Dedifferentiated amniotic fluid mesenchymal stem cell (primary cell): ENCODE results near the gene STH.
"Not testable (repeated sequence)": the region's sequence is repeated elsewhere in the genome, so short reads cannot be mapped to it uniquely, and the experiment has no call there.

Experiments
- DNase-seq: peaks from one replicate; pipeline ENCODE4 v3.0.0-alpha.2; 2016; ENCODE audit errors: extremely low spot score

STH gene

GRCh38 chr17:45998987-45999899 lies at the start of gene STH:
Gene STH (plus strand): TSS chr17:45999250. CDS start chr17:45999280, 30 bp downstream.
- DNase-seq, result no peak

DNA sequence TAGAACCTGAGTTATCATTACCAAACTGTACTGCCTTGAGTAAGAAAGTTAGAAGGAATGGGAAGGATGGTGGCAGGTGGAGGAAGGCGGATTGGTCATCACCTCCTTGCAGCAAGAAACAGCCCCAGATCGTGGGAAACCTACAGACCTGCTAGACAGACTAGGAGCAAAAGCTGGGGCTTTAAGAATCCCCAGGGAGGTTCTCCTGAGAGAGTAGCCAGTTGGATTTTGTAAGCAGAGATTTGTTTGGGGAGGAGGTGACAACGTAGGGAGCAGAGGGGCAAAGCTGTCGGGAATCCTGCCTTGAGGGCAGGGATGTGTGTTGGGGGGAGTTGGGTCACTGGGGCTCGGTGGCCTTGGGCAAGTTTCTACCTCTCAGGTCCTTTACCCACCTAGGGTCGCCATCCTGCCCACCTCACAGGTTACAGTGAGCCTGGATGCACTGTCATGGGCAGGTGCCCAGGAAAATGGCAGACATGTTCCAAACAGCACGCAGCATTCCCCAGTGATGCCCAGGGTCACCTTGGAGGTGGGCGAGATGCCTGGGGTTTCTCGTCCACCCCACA lies 49.2 kb upstream of the STH start:
- DNase-seq, result no peak

DNA sequence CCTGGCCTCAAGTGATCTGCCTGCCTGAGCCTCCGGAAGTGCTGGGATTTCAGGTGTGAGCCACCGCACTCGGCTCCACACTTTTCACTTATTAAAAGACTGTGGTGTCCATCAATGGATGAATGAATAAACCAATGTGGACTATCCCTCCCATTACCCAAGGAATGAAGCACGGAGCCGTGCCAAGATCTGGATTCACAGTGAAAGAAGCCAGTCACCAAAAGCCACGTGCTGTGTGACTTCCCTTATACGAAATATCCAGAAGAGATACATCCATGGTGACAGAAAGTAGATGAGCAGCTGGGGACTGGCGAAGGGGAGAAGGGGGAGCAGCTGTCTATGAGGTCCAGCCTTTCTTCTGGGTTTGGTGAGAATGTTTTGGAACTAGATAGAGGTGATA lies 48.2 kb upstream of the STH start:
- DNase-seq, result no peak

- no peak for DNase-seq
These were observed 47.6 kb upstream of the STH start for GRCh38 chr17:45951403-45951802.

- DNase-seq, result no peak
These were observed 47.1 kb upstream of the STH start for GRCh38 chr17:45951941-45952340.

GRCh38 chr17:45952814-45953320 lies 46.2 kb upstream of the STH start:
- DNase-seq, result no peak

DNA sequence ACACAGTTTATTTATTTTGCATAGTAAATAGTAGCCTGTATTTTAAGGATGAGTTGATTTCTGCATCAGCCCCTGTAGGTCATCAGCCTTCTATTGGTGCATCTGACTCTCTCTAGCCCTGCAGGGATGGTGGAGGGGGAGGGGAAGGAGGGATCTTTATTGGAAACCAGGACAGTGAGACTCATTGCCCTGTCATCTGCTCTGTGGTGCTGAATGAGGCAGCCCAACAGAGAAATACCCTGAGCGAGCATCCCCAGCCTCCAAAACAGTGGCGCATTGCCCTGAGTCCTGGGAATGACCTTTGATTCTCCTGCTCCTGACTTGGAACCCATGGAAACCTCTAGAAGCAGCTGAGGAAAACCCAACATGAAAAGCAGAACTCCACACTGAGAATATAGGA lies 45.5 kb upstream of the STH start:
- DNase-seq, result no peak

DNA sequence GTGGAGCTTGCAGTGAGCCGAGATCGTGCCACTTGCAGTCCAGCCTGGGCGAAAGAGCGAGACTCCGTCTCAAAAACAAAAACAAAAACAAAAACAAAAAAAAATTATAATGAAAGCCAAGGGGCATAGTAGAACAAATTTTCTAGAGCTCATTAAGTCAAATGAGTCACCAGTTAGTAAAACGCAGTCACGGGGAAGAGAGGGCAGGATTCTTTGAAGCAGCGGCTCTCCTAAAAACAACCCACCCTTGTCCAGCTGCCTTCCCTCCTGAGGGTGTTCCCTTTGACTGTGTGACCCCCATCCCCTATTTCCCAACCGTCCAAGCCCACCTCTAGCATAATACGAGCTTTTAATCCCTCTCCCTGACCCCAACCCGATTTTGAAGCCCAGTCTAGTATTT lies 44.1 kb upstream of the STH start:
- no peak for DNase-seq

- no peak for DNase-seq
These were observed 43.7 kb upstream of the STH start for GRCh38 chr17:45955326-45955725.

DNA sequence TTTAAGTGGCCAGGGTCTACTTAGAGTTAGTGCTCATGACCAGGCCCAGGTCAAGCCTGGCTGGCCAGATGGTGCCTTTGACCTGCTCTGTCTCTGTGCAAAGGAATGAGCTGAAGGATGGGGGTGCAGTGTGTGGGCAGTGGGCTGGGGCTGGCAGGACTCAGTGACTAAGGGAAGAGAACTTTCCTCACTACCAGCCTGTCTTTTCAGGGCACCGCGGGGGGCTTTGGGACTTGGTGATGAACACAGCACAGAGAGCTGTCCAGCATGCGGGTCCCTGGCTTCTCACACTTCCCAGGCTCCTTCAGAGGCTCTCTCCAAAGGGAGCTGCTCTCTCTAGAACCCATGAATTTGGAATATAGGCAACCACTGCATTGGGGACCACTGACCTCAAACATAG lies 43.0 kb upstream of the STH start:
- DNase-seq, result no peak

- not testable (repeated sequence) for DNase-seq
These were observed 42.3 kb upstream of the STH start for GRCh38 chr17:45956746-45957145.

DNA sequence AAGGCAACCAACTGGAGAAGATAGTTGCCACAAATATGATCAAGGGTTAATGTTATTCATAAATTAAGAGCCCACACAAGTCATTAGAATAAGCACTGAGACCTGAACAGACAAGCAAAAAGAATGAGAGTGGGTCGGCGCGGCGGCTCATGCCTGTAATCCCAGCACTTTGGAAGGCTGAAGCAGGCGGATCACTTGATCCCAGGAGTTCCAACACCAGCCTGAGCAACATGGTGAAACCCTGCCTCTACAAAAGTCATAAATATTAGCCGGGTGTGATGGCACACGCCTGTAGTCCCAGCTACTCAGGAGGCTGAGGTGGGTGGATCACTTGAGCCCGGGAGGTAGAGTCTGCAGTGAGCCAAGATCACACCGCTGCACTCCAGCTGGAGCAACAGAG lies 40.7 kb upstream of the STH start:
- no peak for DNase-seq

GRCh38 chr17:45958994-45959665 lies 39.9 kb upstream of the STH start:
- DNase-seq, result no peak

GRCh38 chr17:45960311-45960710 lies 38.7 kb upstream of the STH start:
- no peak for DNase-seq

DNA sequence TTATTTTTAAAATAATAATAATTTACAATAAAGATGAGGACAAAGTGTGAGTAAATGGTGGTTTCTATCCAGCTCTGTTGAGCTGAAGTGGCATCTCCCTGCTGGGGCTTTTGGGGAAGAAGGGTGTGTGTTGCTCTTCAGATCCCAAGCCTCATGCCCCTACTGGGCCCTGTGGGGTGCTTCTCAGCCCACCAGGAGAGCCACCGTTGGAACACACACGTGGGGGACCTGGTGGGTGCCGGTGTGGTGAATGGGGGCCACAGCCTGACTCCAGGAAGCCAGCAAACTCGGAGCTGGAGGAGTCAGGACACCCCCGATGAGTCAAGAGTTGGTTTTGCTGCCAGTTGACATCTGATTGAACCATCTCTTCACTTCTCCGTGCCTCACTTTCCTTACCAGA lies 37.8 kb upstream of the STH start:
- DNase-seq, result no peak

DNA sequence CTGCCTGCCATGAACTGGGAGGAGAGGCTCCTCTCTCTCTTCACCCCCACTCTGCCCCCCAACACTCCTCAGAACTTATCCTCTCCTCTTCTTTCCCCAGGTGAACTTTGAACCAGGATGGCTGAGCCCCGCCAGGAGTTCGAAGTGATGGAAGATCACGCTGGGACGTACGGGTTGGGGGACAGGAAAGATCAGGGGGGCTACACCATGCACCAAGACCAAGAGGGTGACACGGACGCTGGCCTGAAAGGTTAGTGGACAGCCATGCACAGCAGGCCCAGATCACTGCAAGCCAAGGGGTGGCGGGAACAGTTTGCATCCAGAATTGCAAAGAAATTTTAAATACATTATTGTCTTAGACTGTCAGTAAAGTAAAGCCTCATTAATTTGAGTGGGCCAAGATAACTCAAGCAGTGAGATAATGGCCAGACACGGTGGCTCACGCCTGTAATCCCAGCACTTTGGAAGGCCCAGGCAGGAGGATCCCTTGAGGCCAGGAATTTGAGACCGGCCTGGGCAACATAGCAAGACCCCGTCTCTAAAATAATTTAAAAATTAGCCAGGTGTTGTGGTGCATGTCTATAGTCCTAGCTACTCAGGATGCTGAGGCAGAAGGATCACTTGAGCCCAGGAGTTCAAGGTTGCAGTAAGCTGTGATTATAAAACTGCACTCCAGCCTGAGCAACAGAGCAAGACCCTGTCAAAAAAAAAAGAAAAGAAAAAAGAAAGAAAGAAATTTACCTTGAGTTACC lies 36.7 kb upstream of the STH start:
- no peak for DNase-seq

DNA sequence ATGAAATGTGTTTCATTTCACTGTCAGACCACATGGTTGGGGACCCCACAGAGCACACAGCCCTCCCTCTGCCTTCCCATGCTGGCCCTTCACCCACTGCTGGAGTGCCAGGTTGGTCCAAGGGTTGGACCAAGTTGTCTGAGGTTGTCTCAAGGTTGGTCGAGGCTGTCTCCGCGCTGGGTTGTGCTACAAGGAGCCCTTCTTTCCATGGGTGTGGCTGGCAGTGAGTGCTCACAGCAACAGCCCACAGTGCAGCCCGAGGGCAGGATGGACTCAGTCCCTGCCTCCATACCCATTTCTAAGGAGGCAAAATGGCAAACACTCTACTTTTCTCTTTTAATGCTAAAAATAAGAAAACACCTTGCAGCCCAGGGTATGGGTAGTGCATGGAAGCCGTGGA lies 35.8 kb upstream of the STH start:
- no peak for DNase-seq

DNA sequence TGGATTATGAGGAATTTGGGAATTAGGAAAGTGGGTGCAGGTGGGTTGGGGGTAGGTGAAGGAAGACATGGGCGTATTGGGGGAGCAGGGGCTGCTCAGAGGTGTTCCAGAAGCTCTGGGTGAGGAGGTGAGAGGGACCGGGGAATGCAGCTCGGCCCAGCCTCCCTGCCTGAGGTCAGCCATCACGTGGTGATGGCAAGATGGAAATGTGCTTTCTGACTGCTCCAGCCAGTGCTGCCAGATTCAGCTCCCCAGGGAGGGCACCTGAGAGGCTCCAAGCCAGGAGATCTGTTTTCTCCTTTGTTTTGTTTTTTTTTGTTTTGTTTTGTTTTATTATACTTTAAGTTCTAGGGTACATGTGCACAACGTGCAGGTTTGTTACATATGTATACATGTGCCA lies 35.2 kb upstream of the STH start:
- DNase-seq, result no peak

DNA sequence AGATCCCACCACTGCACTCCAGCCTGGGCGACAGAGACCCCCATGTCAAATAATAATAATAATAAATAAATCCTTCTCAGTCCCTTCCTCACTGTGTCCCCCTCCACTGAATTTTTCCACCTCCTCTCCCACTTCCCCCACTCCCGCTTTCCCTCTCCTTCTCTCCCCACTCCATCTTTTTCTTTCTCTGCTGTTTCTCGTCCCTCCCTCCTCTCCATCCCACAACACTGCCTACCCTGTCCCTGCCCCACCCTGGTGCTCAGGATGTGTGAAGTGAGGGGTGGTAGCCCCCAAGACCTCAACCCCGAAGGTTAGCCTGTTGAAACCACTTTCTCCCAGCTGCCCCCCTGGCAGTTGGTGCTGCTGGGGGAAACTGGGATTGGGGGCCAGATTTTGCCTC lies 34.4 kb upstream of the STH start:
- no peak for DNase-seq

DNA sequence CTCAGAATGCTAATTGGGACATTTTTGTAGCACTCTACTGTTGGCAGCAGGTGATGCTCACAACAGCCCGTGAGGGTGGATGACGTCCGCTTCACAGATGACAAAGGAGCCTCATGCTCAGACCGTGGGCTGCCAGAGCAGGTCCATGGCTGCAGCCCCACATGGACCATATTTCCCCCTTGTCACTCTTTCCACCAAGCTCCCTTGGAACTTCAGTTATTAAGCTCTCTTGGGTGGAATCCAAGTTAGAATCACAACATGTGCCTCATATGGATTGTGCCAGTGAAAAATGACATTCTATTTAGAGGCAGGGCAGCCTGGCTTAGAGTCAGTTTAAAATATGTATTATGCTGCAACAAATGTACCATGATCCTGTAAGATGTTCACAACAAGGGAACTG lies 33.2 kb upstream of the STH start:
- DNase-seq, result no peak

- DNase-seq, result no peak
These were observed 32.3 kb upstream of the STH start for GRCh38 chr17:45966606-45967280.
